Vagina (tissue), 2 donors: ENCODE measurements around the gene PCGF2. TPM values are rescaled to one million over a fixed set of nuclear protein-coding genes. Genes with fewer than 3 reads are reported as not detected.

Experiments
- DNase-seq, 2 donors: peaks; one replicate each; pipeline ENCODE4 v3.0.0-alpha.2; 2017; ENCODE audit errors: extremely low spot score in 2 of 2
- H3K27ac ChIP-seq: fragments of 200-600 bp; sonication (generic); one replicate; pipeline ENCODE4 v1.5.1; 2019
- H3K27me3 ChIP-seq: fragments of 200-600 bp; sonication (generic); one replicate; pipeline ENCODE4 v1.5.1; 2019
- H3K36me3 ChIP-seq, 2 donors: fragments of 200-600 bp; sonication (generic); one replicate each; pipeline ENCODE4 v1.5.1; 2017 to 2019
- H3K4me1 ChIP-seq: fragments of 200-600 bp; sonication (generic); one replicate; pipeline ENCODE4 v1.5.1; 2019
- H3K4me3 ChIP-seq, 2 donors: fragments of 200-600 bp; sonication (generic); 1 replicate in 1 of 2; 2 replicates in 1 of 2; pipeline ENCODE4 v1.5.1; 2016 to 2019
- H3K9me3 ChIP-seq: fragments of 200-600 bp; sonication (generic); one replicate; pipeline ENCODE4 v1.5.1; 2019
- POLR2A ChIP-seq, 2 donors: fragments of 450-650 bp; IDR thresholded peaks; one replicate each; pipeline ENCODE4 v1.6.1; 2017; ENCODE audit warnings: antibody characterized with exemption in 2 of 2, mild to moderate bottlenecking in 2 of 2, moderate library complexity in 2 of 2
- POLR2AphosphoS5 ChIP-seq, 2 donors: sonication (generic); formaldehyde crosslinking; IDR thresholded peaks; one replicate each; pipeline ENCODE4 v1.9.0; 2017; ENCODE audit warnings: antibody characterized with exemption in 2 of 2, mild to moderate bottlenecking in 2 of 2, low read depth in 1 of 2; ENCODE audit not compliant: insufficient read depth in 1 of 2
- intact Hi-C: fragments of 100-400 bp; cut with DNase I; formaldehyde crosslinking; loops from one replicate; pipeline ENCODE4 v1.15.1; 2023
- total RNA-seq: library from RNA; depleted of rRNA; stranded (reverse); fragments of >200 nt; gene quantifications from one replicate; pipeline ENCODE4 v1.2.3, GENCODE V29; 2016
- TF ChIP-seq, protein P1 (sequence below), 3 experiments: fragments of 450-650 bp in 2 of 3; fragments of 200-600 bp in 1 of 3; sonication (generic) in 1 of 3; IDR thresholded peaks; one replicate each; pipeline ENCODE4 v1.5.1; 2017 to 2019; ENCODE audit warnings: antibody characterized with exemption in 3 of 3, mild to moderate bottlenecking in 2 of 3, moderate library complexity in 2 of 3

PCGF2 gene
- total RNA-seq, 1 donor from 2014 or later = 25.8 TPM

DNA sequence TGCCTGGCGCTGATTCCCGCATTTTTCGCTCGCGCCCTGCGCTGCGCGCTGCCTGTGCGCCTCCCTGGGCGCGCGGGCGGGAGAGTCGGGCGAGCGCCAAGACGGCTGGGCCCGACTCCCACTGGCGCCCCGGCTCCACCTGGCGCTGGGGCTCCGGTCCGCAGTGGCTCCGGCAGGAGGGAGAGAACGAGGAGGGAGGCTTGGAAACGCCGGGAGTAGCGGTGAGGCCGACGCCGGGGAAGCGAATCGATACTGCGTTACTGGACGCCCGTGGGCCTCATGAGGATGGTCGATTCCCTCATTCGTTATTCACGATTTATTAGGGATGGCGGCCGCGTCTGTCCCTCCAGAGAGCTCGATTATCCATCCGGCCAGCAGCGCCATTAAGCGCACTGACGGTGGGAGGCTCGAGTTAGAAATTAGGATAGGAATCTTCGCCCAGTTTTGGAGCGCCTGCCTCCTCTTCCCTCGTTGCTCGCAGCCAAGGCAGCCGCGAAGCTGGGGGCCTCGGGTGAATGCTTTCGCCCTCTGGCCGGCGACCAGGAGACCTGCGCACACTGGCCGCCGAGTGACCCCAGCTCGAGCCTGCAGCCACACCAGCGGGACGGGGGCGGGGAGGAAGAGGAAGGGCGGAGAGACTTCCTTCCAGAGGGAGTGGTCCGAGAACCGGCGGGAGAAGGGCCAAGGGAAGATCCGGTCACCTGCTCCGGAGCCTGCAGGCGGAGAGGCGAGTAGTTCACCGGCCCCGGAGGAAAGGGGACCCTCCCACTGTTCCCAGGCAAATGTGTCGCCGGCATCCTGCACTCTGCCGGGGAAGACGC is 1.3 kb upstream of the PCGF2 start:
- DNase-seq = peak in 1 of 2 donors; percentile 95

GRCh38 chr17:38748892-38749222 is 721 bp upstream of the PCGF2 start:
- peak overlapping the region; percentile 83 for H3K27ac ChIP-seq
- intact Hi-C loops = loop anchor here (2.0 kb wide), 1 partner anchor 18 kb away; the partner anchor contains the start of gene CISD3

More for the DNA sequence above, 1.3 kb upstream of the PCGF2 start:
- Histone ChIP-seq H3K4me3 (peak overlapping the region; percentile 65 to 98), H3K36me3 (peaks cover 0 to 3% of the 10 kb centered on the region in 2 donors), H3K9me3 (no peaks in the 10 kb centered on the region), H3K4me1 (peaks cover 70% of the 10 kb centered on the region), H3K27me3 (no peaks in the 10 kb centered on the region), H3K27ac (peak overlapping the region; percentile 83)
- TF ChIP-seq POLR2AphosphoS5 (IDR thresholded peaks at IDR 0.05; ENCODE audit: insufficient read depth in 1 of 2, low read depth in 1 of 2) = peak; percentile 64 to 91
- peak in 1 of 2 donors; percentile 65 for TF ChIP-seq POLR2A (IDR thresholded peaks at IDR 0.05)
- TF ChIP-seq, protein P1, sequence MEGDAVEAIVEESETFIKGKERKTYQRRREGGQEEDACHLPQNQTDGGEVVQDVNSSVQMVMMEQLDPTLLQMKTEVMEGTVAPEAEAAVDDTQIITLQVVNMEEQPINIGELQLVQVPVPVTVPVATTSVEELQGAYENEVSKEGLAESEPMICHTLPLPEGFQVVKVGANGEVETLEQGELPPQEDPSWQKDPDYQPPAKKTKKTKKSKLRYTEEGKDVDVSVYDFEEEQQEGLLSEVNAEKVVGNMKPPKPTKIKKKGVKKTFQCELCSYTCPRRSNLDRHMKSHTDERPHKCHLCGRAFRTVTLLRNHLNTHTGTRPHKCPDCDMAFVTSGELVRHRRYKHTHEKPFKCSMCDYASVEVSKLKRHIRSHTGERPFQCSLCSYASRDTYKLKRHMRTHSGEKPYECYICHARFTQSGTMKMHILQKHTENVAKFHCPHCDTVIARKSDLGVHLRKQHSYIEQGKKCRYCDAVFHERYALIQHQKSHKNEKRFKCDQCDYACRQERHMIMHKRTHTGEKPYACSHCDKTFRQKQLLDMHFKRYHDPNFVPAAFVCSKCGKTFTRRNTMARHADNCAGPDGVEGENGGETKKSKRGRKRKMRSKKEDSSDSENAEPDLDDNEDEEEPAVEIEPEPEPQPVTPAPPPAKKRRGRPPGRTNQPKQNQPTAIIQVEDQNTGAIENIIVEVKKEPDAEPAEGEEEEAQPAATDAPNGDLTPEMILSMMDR (IDR thresholded peaks at IDR 0.05) = no peak
- intact Hi-C loops = loop anchor here (2.0 to 5.0 kb wide), 2 partner anchors 19 to 48 kb away; partner anchors contain the start of genes CISD3 and PIP4K2B

GRCh38 chr17:38747463-38748148 is 530 bp downstream of the PCGF2 start:
- peak overlapping the region; percentile 83 for H3K27ac ChIP-seq
- H3K4me3 ChIP-seq = peak overlapping the region; percentile 65 to 98
- intact Hi-C loops = loop anchor here (2.0 kb wide), 1 partner anchor 17 kb away; the partner anchor contains the start of gene CISD3
- H3K9me3 ChIP-seq = no peaks in the 10 kb centered on the region
- TF ChIP-seq POLR2A (IDR thresholded peaks at IDR 0.05) (no peak), POLR2AphosphoS5 (IDR thresholded peaks at IDR 0.05; ENCODE audit: insufficient read depth in 1 of 2, low read depth in 1 of 2) (peak in 1 of 2 donors; percentile 43)
- TF ChIP-seq, protein P1 (IDR thresholded peaks at IDR 0.05) = no peak
- H3K36me3 ChIP-seq = no peaks in the 10 kb centered on the region
- DNase-seq = no peak
- no peaks in the 10 kb centered on the region for H3K27me3 ChIP-seq
- H3K4me1 ChIP-seq = peaks cover 59% of the 10 kb centered on the region

More at GRCh38 chr17:38748892-38749222, 721 bp upstream of the PCGF2 start:
- DNase-seq = no peak
- Histone ChIP-seq H3K9me3 (no peaks in the 10 kb centered on the region), H3K4me3 (peak overlapping the region; percentile 65 to 98), H3K36me3 (no peaks in the 10 kb centered on the region), H3K27me3 (no peaks in the 10 kb centered on the region), H3K4me1 (peaks cover 65% of the 10 kb centered on the region)
- TF ChIP-seq, protein P1 (IDR thresholded peaks at IDR 0.05) = no peak
- no peak for TF ChIP-seq POLR2AphosphoS5 (IDR thresholded peaks at IDR 0.05; ENCODE audit: insufficient read depth in 1 of 2, low read depth in 1 of 2)
- TF ChIP-seq POLR2A (IDR thresholded peaks at IDR 0.05) = no peak

DNA sequence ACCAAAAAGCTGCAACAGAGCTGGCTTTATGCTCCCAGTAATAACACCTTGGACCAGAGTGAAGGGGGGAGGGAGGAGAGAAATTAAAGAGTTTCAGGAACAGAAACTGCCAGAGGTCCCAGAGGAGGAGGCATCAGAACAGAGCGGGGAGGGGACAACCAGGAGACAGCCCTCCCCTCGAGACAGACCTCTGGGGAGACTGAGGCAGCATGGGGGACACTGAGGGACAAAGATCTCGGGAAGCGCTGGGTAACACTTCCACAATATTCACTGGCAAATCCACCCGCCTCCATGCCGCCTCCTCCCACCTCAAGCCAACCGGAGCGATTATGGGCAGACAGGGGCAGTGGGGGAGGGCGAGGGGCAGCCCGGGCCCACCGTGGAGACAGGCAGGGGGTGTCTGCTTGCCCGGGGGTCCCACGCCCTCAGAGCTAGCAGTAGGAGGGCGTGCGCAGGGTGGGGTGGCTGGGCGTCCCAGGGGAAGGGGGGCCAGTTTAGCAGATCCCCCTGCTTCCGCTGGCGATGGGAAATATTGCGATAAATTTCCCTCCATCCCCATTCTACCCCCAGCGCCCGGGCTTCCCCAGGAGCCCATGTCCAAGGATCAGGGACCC is 1.2 kb downstream of the PCGF2 start:
- peaks cover 65% of the 10 kb centered on the region for H3K4me1 ChIP-seq
- H3K27me3 ChIP-seq = no peaks in the 10 kb centered on the region
- intact Hi-C loops = no loop called here
- no peaks in the 10 kb centered on the region for H3K9me3 ChIP-seq
- H3K4me3 ChIP-seq = peak overlapping the region; percentile 65 to 98
- H3K36me3 ChIP-seq = no peaks in the 10 kb centered on the region
- TF ChIP-seq POLR2AphosphoS5 (IDR thresholded peaks at IDR 0.05; ENCODE audit: insufficient read depth in 1 of 2, low read depth in 1 of 2) (no peak), POLR2A (IDR thresholded peaks at IDR 0.05) (no peak)
- TF ChIP-seq, protein P1 (IDR thresholded peaks at IDR 0.05) = no peak
- H3K27ac ChIP-seq = peak overlapping the region; percentile 83
- DNase-seq = no peak
